Measurements from ENCODE around the gene HDAC6. TPM values are rescaled to one million over a fixed set of nuclear protein-coding genes. Genes with fewer than 3 reads are reported as not detected.

Gene HDAC6
- total RNA-seq, 3 donors from 2014 or later (not counting 1 experiment from before 2014, with no cell fraction given): 97.4 to 118 (median 101) TPM

- H3K4me1 Mint-ChIP-seq: peaks cover 0 to 21% of the 10 kb centered on the region in 2 donors
- ATAC-seq: no peak
- H3K4me3 Mint-ChIP-seq: peak overlapping the region; percentile 96
- H3K9me3 Mint-ChIP-seq: no peaks in the 10 kb centered on the region
- DNase-seq: no peak
- TF ChIP-seq, protein P1, sequence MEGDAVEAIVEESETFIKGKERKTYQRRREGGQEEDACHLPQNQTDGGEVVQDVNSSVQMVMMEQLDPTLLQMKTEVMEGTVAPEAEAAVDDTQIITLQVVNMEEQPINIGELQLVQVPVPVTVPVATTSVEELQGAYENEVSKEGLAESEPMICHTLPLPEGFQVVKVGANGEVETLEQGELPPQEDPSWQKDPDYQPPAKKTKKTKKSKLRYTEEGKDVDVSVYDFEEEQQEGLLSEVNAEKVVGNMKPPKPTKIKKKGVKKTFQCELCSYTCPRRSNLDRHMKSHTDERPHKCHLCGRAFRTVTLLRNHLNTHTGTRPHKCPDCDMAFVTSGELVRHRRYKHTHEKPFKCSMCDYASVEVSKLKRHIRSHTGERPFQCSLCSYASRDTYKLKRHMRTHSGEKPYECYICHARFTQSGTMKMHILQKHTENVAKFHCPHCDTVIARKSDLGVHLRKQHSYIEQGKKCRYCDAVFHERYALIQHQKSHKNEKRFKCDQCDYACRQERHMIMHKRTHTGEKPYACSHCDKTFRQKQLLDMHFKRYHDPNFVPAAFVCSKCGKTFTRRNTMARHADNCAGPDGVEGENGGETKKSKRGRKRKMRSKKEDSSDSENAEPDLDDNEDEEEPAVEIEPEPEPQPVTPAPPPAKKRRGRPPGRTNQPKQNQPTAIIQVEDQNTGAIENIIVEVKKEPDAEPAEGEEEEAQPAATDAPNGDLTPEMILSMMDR (IDR thresholded peaks at IDR 0.05): no peak
- WGBS (ENCODE audit: insufficient coverage): 25% methylated on average over 14 of the region's 17 CpGs
- H3K27me3 ChIP-seq (ENCODE audit: control insufficient read depth, insufficient read depth, low read length): no peaks in the 10 kb centered on the region
- no peaks in the 10 kb centered on the region for H3K9me3 ChIP-seq (ENCODE audit: control insufficient read depth, insufficient read depth, low read length)
- H3K27me3 Mint-ChIP-seq (ENCODE audit: low read depth in 2 of 2): peaks cover 0 to 6% of the 10 kb centered on the region in 2 donors
- peak overlapping the region; percentile 97 to 98 for H3K27ac Mint-ChIP-seq
- H3K4me3 ChIP-seq (ENCODE audit: low read length): peak overlapping the region; percentile 76
- peak overlapping the region; percentile 89 for H3K27ac ChIP-seq (ENCODE audit: low read length)
- intact Hi-C loops (cut with micrococcal nuclease): loop anchor here (1.0 to 10.0 kb wide), 4 partner anchors 63 to 157 kb away; partner anchors contain the start of genes OTUD5, PIM2, SLC35A2 and SUV39H1
- H3K36me3 Mint-ChIP-seq: no peaks in the 10 kb centered on the region
- H3K4me1 ChIP-seq (ENCODE audit: control insufficient read depth, insufficient read depth, low read length): peaks cover 16% of the 10 kb centered on the region
- H3K36me3 ChIP-seq (ENCODE audit: control insufficient read depth, insufficient read depth, low read length): peaks cover 8% of the 10 kb centered on the region
These were observed 1.1 kb upstream of the HDAC6 start for GRCh38 chrX:48800574-48801279.

DNA sequence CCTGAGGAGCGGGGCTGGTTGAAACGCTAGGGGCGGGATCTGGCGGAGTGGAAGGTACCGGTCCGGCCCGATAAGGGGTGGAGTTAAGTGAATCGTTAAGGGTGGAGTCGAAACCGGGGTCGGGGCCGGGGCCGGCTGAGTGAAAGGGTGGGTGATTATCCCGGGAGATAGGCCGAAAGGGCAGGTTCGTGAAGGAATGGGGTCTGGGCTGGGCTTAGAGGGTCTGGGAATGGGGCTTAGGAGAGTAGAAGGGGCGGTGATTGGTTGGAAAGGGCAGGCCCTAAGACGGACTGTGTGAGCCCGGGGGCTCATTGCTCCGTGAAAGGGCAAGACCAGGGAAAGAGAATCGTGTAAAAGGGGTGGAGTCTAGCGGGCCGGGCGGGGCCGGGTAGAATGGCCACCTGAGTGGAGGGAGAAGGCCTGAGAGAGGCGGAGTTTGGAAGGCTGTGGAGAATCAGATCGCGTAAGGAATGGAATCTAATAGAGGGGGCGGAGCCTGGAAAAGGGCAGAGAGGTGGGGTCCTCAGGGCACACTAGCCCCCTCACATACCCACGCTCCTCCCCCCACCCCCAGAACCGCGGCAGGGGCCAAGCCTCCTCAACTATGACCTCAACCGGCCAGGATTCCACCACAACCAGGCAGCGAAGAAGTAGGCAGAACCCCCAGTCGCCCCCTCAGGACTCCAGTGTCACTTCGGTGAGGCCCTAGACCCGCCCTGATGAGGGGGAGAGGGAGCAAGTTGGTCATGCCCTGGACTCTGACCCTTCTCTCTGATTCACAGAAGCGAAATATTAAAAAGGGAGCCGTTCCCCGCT is 430 bp downstream of the HDAC6 start:
- DNase-seq (peak in 1 of 2 donors; percentile 67), ATAC-seq (peak; percentile 21 to 39 (median 30))
- WGBS (ENCODE audit: insufficient coverage): 7% methylated on average over 33 of the region's 40 CpGs
- no peaks in the 10 kb centered on the region for H3K36me3 Mint-ChIP-seq
- peak overlapping the region; percentile 100 for H3K27ac ChIP-seq (ENCODE audit: low read length)
- no peaks in the 10 kb centered on the region for H3K27me3 ChIP-seq (ENCODE audit: control insufficient read depth, insufficient read depth, low read length)
- TF ChIP-seq, protein P1 (IDR thresholded peaks at IDR 0.05): no peak
- peaks cover 8% of the 10 kb centered on the region for H3K36me3 ChIP-seq (ENCODE audit: control insufficient read depth, insufficient read depth, low read length)
- peaks cover 0 to 6% of the 10 kb centered on the region in 2 donors for H3K27me3 Mint-ChIP-seq (ENCODE audit: low read depth in 2 of 2)
- peak overlapping the region; percentile 96 for H3K4me3 Mint-ChIP-seq
- H3K4me3 ChIP-seq (ENCODE audit: low read length): peak overlapping the region; percentile 91
- H3K27ac Mint-ChIP-seq: peak overlapping the region; percentile 97 to 98
- intact Hi-C loops (cut with micrococcal nuclease): loop anchor here (2.0 to 10.0 kb wide), 3 partner anchors 113 to 155 kb away; partner anchors contain the start of genes OTUD5, PIM2 and SLC35A2
- no peaks in the 10 kb centered on the region for H3K9me3 ChIP-seq (ENCODE audit: control insufficient read depth, insufficient read depth, low read length)
- peaks cover 0 to 21% of the 10 kb centered on the region in 2 donors for H3K4me1 Mint-ChIP-seq
- H3K9me3 Mint-ChIP-seq: no peaks in the 10 kb centered on the region
- H3K4me1 ChIP-seq (ENCODE audit: control insufficient read depth, insufficient read depth, low read length): peaks cover 16% of the 10 kb centered on the region

DNA sequence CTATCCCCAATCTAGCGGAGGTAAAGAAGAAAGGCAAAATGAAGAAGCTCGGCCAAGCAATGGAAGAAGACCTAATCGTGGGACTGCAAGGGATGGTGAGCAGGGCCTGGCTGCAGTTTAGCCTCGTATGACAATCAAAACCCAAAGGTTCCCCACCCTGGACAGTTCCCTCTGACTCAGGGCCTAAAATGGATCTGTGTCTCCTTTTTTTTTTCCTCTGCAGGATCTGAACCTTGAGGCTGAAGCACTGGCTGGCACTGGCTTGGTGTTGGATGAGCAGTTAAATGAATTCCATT is 986 bp downstream of the HDAC6 start:
- intact Hi-C loops (cut with micrococcal nuclease): loop anchor here (2.0 to 10.0 kb wide), 3 partner anchors 112 to 154 kb away; partner anchors contain the start of genes OTUD5, PIM2 and SLC35A2
- Histone ChIP-seq H3K4me3 (ENCODE audit: low read length) (peak overlapping the region; percentile 91), H3K27ac (ENCODE audit: low read length) (peak overlapping the region; percentile 100), H3K9me3 (ENCODE audit: control insufficient read depth, insufficient read depth, low read length) (no peaks in the 10 kb centered on the region), H3K4me1 (ENCODE audit: control insufficient read depth, insufficient read depth, low read length) (peaks cover 16% of the 10 kb centered on the region), H3K36me3 (ENCODE audit: control insufficient read depth, insufficient read depth, low read length) (peaks cover 8% of the 10 kb centered on the region), H3K27me3 (ENCODE audit: control insufficient read depth, insufficient read depth, low read length) (no peaks in the 10 kb centered on the region)
- Mint-ChIP-seq H3K9me3 (no peaks in the 10 kb centered on the region), H3K27me3 (ENCODE audit: low read depth in 2 of 2) (peaks cover 0 to 6% of the 10 kb centered on the region in 2 donors), H3K27ac (peak overlapping the region; percentile 97 to 98), H3K4me1 (peaks cover 0 to 21% of the 10 kb centered on the region in 2 donors), H3K4me3 (peak overlapping the region; percentile 96), H3K36me3 (no peaks in the 10 kb centered on the region)
- ATAC-seq: no peak
- TF ChIP-seq, protein P1 (IDR thresholded peaks at IDR 0.05): no peak
- WGBS (ENCODE audit: insufficient coverage): 68% methylated on average over 4 of the region's 4 CpGs
- DNase-seq: no peak

Measured in natural killer cell (primary cell).